Measurements from ENCODE around the gene PDE4B. TPM values are rescaled to one million over a fixed set of nuclear protein-coding genes. Genes with fewer than 3 reads are reported as not detected.
"Not testable (repeated sequence)": the region's sequence is repeated elsewhere in the genome, so short reads cannot be mapped to it uniquely, and the experiment has no call there.

Gene PDE4B
- total RNA-seq, 1 donor from 2014 or later, result 2.4 TPM

DNA sequence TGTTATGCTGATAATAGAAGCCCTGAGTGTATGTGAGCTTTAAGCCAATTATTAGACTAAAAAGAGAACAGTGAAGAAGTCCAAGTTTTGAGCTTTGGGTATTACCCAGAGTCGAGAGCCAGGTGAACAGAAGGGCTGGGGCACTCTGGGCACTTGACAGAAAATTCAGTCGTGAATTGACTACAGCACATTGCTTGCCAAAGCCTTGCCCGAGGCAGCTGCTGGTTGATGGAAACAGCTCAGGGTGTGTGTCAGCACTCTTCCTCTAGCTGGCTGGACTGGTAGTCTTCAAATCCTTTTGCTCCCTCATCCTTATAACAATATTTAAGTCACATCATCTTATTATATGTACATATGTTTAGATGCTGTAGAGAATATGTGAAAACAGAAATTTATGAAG is 21.3 kb downstream of the PDE4B start:
- no peak for ATAC-seq
- DNase-seq (ENCODE audit: low spot score), result no peak

DNA sequence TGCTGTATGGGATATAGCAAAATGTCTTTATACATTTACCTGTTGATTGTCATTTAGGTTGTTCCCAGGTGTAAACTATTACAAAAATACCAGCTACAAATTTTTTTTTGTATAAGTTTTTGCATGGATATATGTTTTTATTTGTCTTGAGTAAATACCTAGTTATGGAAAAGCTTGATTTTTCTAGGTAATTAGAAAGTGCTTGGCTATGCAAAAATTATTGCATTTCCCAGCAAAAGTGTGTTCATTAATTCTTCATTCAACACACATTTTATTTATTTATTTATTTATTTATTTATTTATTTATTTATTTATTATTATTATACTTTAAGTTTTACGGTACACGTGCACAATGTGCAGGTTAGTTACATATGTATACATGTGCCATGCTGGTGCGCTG is 22.1 kb downstream of the PDE4B start:
- no peak for DNase-seq (ENCODE audit: low spot score)
- no peak for ATAC-seq

DNA sequence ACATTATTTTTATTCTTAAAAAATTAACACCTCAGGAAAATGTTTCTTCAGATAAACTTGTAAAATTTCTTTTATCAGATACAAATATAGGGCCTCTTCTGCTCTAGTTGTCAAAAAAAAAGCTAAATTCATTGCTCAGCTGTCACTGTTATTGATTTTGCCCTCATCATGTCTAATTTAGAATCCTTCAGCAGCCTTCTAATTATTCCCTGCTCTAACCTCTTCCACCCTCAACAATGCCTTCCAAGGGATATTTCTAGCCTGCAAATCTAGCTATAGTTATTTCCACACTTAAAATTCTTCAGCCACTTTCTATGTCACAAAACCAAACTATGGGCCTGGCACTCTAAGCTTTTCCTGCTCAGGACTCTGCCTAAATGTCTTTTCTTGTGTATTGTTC is 25.2 kb downstream of the PDE4B start:
- no peak for ATAC-seq
- DNase-seq (ENCODE audit: low spot score), result no peak

DNA sequence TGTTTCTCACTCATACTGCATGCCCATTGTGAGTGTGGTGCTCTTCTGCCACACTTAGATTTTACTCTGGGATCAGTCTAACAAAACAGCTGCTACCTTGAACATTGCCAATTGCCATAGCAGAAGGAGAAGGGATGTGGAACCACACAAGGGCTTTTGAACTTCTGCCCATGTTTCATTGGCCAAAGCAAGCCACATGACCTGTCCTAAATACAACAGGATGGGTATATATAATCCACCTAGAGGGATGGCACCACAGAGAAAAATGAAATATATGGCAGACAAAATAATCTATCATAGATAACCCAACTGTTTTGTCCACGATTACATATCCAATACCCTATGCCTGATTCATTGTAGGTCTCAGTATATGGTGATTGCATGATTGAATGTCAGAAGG is 26.3 kb downstream of the PDE4B start:
- ATAC-seq, result no peak
- DNase-seq (ENCODE audit: low spot score), result no peak

DNA sequence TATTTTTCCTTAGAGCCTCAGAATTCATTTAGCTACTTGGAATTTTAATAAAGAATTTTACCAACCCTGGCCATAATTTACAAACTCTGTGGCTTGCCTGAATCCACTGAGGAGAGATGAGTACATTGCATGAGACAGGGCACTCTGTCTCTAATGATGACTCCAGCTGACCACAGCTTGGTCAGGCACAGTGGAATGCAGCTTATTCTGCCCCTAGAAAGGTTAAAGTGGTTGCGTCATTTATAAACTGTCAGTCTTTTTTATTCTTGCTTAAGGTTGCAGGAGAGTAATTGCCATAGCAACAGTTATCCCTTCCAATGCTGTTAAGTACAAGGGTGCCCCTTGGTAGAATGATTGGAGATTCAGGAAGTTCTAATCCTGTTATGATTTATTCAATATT is 28.3 kb downstream of the PDE4B start:
- DNase-seq (ENCODE audit: low spot score) (no peak), ATAC-seq (no peak)

GRCh38 chr1:65821386-65821785 is 28.7 kb downstream of the PDE4B start:
- DNase-seq (ENCODE audit: low spot score) (no peak), ATAC-seq (no peak)

DNA sequence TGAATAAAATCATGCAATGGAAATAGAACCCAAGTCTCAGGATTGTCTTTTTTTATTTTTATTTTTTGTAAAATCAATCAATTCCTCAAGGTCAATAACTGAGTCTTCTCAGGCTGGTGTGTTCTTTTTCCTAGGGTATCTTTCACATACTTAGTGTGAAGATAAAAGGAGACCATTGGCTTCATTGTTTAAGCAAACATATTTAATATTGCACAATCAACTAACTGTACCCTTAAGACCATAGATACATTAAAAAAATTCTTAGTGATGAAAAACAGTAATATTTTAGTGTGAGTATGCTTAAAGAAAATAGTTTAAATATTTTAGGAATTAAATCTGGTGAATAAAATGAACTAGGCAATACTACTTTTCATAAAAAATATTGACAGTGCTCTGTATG is 31.4 kb downstream of the PDE4B start:
- ATAC-seq (no peak), DNase-seq (ENCODE audit: low spot score) (no peak)

DNA sequence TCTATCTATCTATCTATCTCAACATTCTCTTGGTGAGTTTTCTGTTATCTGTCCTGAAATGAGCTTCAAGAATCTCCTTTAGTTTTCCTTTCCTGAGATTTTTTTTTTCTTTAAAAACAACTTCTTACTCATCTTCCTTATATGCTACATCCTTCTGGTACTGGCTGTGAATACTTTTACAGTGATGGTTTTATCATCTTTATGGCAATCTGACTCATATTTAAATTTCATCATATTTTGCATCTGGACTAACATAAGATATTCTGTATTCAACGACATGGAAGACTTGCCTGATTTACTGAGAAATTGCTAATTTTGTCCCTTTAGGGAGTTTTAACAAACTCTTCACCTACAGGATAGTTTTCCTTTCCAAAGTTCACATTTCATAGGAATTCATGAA is 33.0 kb downstream of the PDE4B start:
- DNase-seq (ENCODE audit: low spot score), result no peak
- no peak for ATAC-seq

- ATAC-seq, result no peak
- DNase-seq (ENCODE audit: low spot score), result no peak
Measured at GRCh38 chr1:65826782-65827181, 34.1 kb downstream of the PDE4B start.

GRCh38 chr1:65827346-65827745 is 34.7 kb downstream of the PDE4B start:
- no peak for DNase-seq (ENCODE audit: low spot score)
- no peak for ATAC-seq

DNA sequence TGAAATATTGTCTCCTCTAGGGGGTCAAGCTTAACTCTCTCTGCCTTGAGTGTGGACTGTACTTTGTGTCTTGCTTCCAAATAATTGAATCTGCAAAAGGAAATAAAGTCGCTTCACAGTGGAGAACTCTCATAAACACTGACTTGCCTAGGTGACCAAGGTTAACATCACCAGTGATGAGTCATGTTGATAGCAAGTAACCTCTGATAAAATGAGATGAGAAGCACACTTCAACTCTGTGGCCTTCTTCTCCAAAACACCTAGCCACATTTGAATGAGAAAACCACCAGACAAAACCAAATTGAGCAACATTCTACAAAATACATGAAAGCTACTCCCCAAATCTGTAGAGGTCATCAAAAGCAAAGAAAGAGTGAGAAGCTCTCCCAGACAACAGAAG is 37.6 kb downstream of the PDE4B start:
- DNase-seq (ENCODE audit: low spot score) (no peak), ATAC-seq (no peak)

- ATAC-seq (no peak), DNase-seq (ENCODE audit: low spot score) (no peak)
Measured at GRCh38 chr1:65832296-65832695, 39.6 kb downstream of the PDE4B start.

- ATAC-seq, result no peak
- no peak for DNase-seq (ENCODE audit: low spot score)
Measured at GRCh38 chr1:65836686-65837085, 44.0 kb downstream of the PDE4B start.

GRCh38 chr1:65840683-65841082 is 48.0 kb downstream of the PDE4B start:
- no peak for DNase-seq (ENCODE audit: low spot score)
- ATAC-seq, result no peak

- no peak for ATAC-seq
- no peak for DNase-seq (ENCODE audit: low spot score)
Measured at GRCh38 chr1:65844296-65844695, 51.6 kb downstream of the PDE4B start.

- no peak for DNase-seq (ENCODE audit: low spot score)
- ATAC-seq, result no peak
Measured at GRCh38 chr1:65844821-65845534, 52.3 kb downstream of the PDE4B start.

- ATAC-seq, result no peak
Measured at GRCh38 chr1:65845535-65846060, 52.9 kb downstream of the PDE4B start.

GRCh38 chr1:65846866-65847265 is 54.2 kb downstream of the PDE4B start:
- DNase-seq (ENCODE audit: low spot score), result no peak
- ATAC-seq, result no peak

More at GRCh38 chr1:65845535-65846060, 52.9 kb downstream of the PDE4B start:
- no peak for DNase-seq (ENCODE audit: low spot score)

GRCh38 chr1:65850281-65850680 is 57.6 kb downstream of the PDE4B start:
- DNase-seq (ENCODE audit: low spot score), result no peak
- ATAC-seq, result no peak

- not testable (repeated sequence) for DNase-seq (ENCODE audit: low spot score); ATAC-seq
Measured at GRCh38 chr1:65856591-65856990, 63.9 kb downstream of the PDE4B start.

GRCh38 chr1:65866439-65866838 is 73.7 kb downstream of the PDE4B start:
- ATAC-seq (no peak), DNase-seq (ENCODE audit: low spot score) (no peak)

- ATAC-seq (no peak), DNase-seq (ENCODE audit: low spot score) (no peak)
Measured at GRCh38 chr1:65872301-65872700, 79.6 kb downstream of the PDE4B start.

GRCh38 chr1:65878342-65878741 is 85.6 kb downstream of the PDE4B start:
- ATAC-seq; DNase-seq (ENCODE audit: low spot score): not testable (repeated sequence)

Measured in left lobe of liver (tissue), 2 donors.